Measurements from ENCODE around the gene GJD2. TPM values are rescaled to one million over a fixed set of nuclear protein-coding genes. Genes with fewer than 3 reads are reported as not detected.

GJD2 gene
- total RNA-seq, 1 donor from 2014 or later: not detected

- intact Hi-C loops (cut with micrococcal nuclease): no loop called here
Observed at GRCh38 chr15:34773917-34774316, 19.1 kb upstream of the GJD2 start.

- intact Hi-C loops (cut with micrococcal nuclease): no loop called here
Observed at GRCh38 chr15:34773013-34773412, 18.2 kb upstream of the GJD2 start.

- intact Hi-C loops (cut with micrococcal nuclease): no loop called here
Observed at GRCh38 chr15:34772312-34772711, 17.5 kb upstream of the GJD2 start.

GRCh38 chr15:34769711-34770110, 14.9 kb upstream of the GJD2 start:
- intact Hi-C loops (cut with micrococcal nuclease): no loop called here

- intact Hi-C loops (cut with micrococcal nuclease): no loop called here
Observed at GRCh38 chr15:34768530-34768929, 13.7 kb upstream of the GJD2 start.

GRCh38 chr15:34765741-34766140, 10.9 kb upstream of the GJD2 start:
- intact Hi-C loops (cut with micrococcal nuclease): no loop called here

- intact Hi-C loops (cut with micrococcal nuclease): no loop called here
Observed at GRCh38 chr15:34760909-34761308, 6.1 kb upstream of the GJD2 start.

GRCh38 chr15:34759992-34760391, 5.2 kb upstream of the GJD2 start:
- intact Hi-C loops (cut with micrococcal nuclease): no loop called here

- intact Hi-C loops (cut with micrococcal nuclease): no loop called here
Observed at GRCh38 chr15:34759347-34759746, 4.5 kb upstream of the GJD2 start.

GRCh38 chr15:34757262-34757661, 2.5 kb upstream of the GJD2 start:
- intact Hi-C loops (cut with micrococcal nuclease): no loop called here

- intact Hi-C loops (cut with micrococcal nuclease): no loop called here
Observed at GRCh38 chr15:34755419-34755773, 598 bp upstream of the GJD2 start.

GRCh38 chr15:34754171-34754601, 612 bp downstream of the GJD2 start:
- intact Hi-C loops (cut with micrococcal nuclease): no loop called here

- intact Hi-C loops (cut with micrococcal nuclease): no loop called here
Observed at GRCh38 chr15:34753236-34753894, 1.4 kb downstream of the GJD2 start.

GRCh38 chr15:34749691-34750090, 5.1 kb downstream of the GJD2 start:
- intact Hi-C loops (cut with micrococcal nuclease): no loop called here

- intact Hi-C loops (cut with micrococcal nuclease): no loop called here
Observed at GRCh38 chr15:34739346-34739745, 15.5 kb downstream of the GJD2 start.

- intact Hi-C loops (cut with micrococcal nuclease): no loop called here
Observed at GRCh38 chr15:34738002-34738401, 16.8 kb downstream of the GJD2 start.

- intact Hi-C loops (cut with micrococcal nuclease): no loop called here
Observed at GRCh38 chr15:34737477-34737876, 17.3 kb downstream of the GJD2 start.

GRCh38 chr15:34734303-34734702, 20.5 kb downstream of the GJD2 start:
- intact Hi-C loops (cut with micrococcal nuclease): no loop called here

GRCh38 chr15:34733621-34734020, 21.2 kb downstream of the GJD2 start:
- intact Hi-C loops (cut with micrococcal nuclease): no loop called here

- intact Hi-C loops (cut with micrococcal nuclease): no loop called here
Observed at GRCh38 chr15:34732430-34732829, 22.4 kb downstream of the GJD2 start.

- intact Hi-C loops (cut with micrococcal nuclease): no loop called here
Observed at GRCh38 chr15:34730701-34731100, 24.1 kb downstream of the GJD2 start.

- intact Hi-C loops (cut with micrococcal nuclease): no loop called here
Observed at GRCh38 chr15:34729886-34730285, 24.9 kb downstream of the GJD2 start.

GRCh38 chr15:34729056-34729455, 25.7 kb downstream of the GJD2 start:
- intact Hi-C loops (cut with micrococcal nuclease): no loop called here

Data from T-helper 1 cell treated with Interleukin-12 subunit alpha and Interleukin-12 subunit beta and Interleukin-4 antibody, amounts not matched to agents 30 ng/mL and 1 ng/mL, for 36 hours (primary cell).